PC-9 (cell line): ENCODE measurements around the gene CPVL. TPM values are rescaled to one million over a fixed set of nuclear protein-coding genes. Genes with fewer than 3 reads are reported as not detected.

Experiments used
- BruUV-seq: library from RNA; stranded (reverse); fragments of 400-500 nt; replicated peaks from 2 replicates; lab custom pipeline; 2021; lab: Mats Ljungman, UMichigan
- CTCF ChIA-PET: fragments of 300-600 bp; sonication (Branson Sonifier 250); formaldehyde crosslinking; loops from one replicate; lab custom pipeline; 2022; ENCODE audit warnings: antibody characterized with exemption; lab: Charles Lee
- POLR2A ChIA-PET: fragments of 300-600 bp; sonication (Branson Sonifier 250); formaldehyde crosslinking; loops from one replicate; lab custom pipeline; 2022; ENCODE audit warnings: antibody characterized with exemption; ENCODE audit not compliant: unreplicated experiment; lab: Charles Lee
- DNase-seq, 2 experiments: peaks; one replicate each; pipeline versions ENCODE4 v3.0.0 to v3.0.0-alpha.2; 2015 to 2022; ENCODE audit warnings: mixed read lengths in 1 of 2
- H2AFZ ChIP-seq: fragments of 200-600 bp; sonication (generic); 2 replicates; pipeline ENCODE4 v1.8.1; 2017; ENCODE audit warnings: antibody characterized with exemption
- H3F3A ChIP-seq: fragments of 200-600 bp; sonication (generic); 2 replicates; pipeline ENCODE4 v1.8.1; 2017; ENCODE audit warnings: antibody characterized with exemption, mild to moderate bottlenecking, low read depth; ENCODE audit not compliant: insufficient read depth
- H3K27ac ChIP-seq: fragments of 200-600 bp; sonication (generic); 2 replicates; pipeline ENCODE4 v1.6.1; 2016; ENCODE audit warnings: mixed run types
- H3K27me3 ChIP-seq: fragments of 200-600 bp; sonication (generic); 2 replicates; pipeline ENCODE4 v1.6.1; 2016; ENCODE audit warnings: low read depth, mixed run types; ENCODE audit not compliant: insufficient read depth
- H3K36me3 ChIP-seq: fragments of 200-600 bp; sonication (generic); 2 replicates; pipeline ENCODE4 v1.6.1; 2016; ENCODE audit warnings: low read depth, mixed run types
- H3K4me1 ChIP-seq: fragments of 200-600 bp; sonication (generic); replicated peaks from 2 replicates; pipeline ENCODE4 v1.6.1; 2016; ENCODE audit warnings: mixed run types; ENCODE audit not compliant: insufficient read depth
- H3K4me2 ChIP-seq: fragments of 200-600 bp; sonication (generic); 2 replicates; pipeline ENCODE4 v1.6.1; 2017; ENCODE audit warnings: mixed run types
- H3K4me3 ChIP-seq: fragments of 200-600 bp; sonication (generic); 2 replicates; pipeline ENCODE4 v1.6.1; 2016; ENCODE audit warnings: mixed run types
- H3K79me2 ChIP-seq: fragments of 200-600 bp; sonication (generic); 2 replicates; pipeline ENCODE4 v1.6.1; 2017; ENCODE audit warnings: low read depth, mixed run types
- H3K9me2 ChIP-seq: fragments of 200-600 bp; sonication (generic); 2 replicates; pipeline ENCODE4 v1.8.1; 2017; ENCODE audit warnings: mild to moderate bottlenecking; ENCODE audit not compliant: insufficient read depth
- H3K9me3 ChIP-seq: fragments of 200-600 bp; sonication (generic); 2 replicates; pipeline ENCODE4 v1.8.1; 2016; ENCODE audit warnings: low read depth; ENCODE audit not compliant: insufficient read depth
- H4K20me1 ChIP-seq: fragments of 200-600 bp; sonication (generic); 2 replicates; pipeline ENCODE4 v1.8.1; 2017; ENCODE audit not compliant: insufficient read depth
- EZH2 ChIP-seq: fragments of 200-600 bp; sonication (generic); IDR thresholded peaks from 2 replicates; pipeline ENCODE4 v1.8.0; 2017; ENCODE audit warnings: antibody characterized with exemption, low read depth
- intact Hi-C: fragments of 100-400 bp; cut with micrococcal nuclease; formaldehyde crosslinking; loops from one replicate; pipeline ENCODE4 v1.10.0; 2022; ENCODE audit not compliant: unreplicated experiment
- total RNA-seq: library from RNA; stranded (reverse); gene quantifications from 2 replicates; pipeline ENCODE4 v1.2.3, GENCODE V29; 2021
- TF ChIP-seq, protein P1 (sequence below): fragments of 200-600 bp; sonication (generic); conservative IDR thresholded peaks from 2 replicates; pipeline ENCODE4 v1.6.1; 2017; ENCODE audit warnings: mixed run types, antibody characterized with exemption, mild to moderate bottlenecking, moderate library complexity

CPVL gene
- total RNA-seq, 1 experiment from 2014 or later = not detected

GRCh38 chr7:29076631-29077030 lies 69.7 kb downstream of the CPVL start:
- Histone ChIP-seq H3K27me3 (no peaks in the 10 kb centered on the region), H3K4me3 (no peak overlapping the region), H3K4me2 (no peak overlapping the region), H3K9me2 (no peaks in the 10 kb centered on the region), H4K20me1 (no peaks in the 10 kb centered on the region), H3K27ac (no peak overlapping the region), H3K9me3 (no peaks in the 10 kb centered on the region), H3K4me1 (no peaks in the 10 kb centered on the region), H3K79me2 (no peaks in the 10 kb centered on the region), H3K36me3 (no peaks in the 10 kb centered on the region), H3F3A (no peaks in the 10 kb centered on the region), H2AFZ (no peak overlapping the region)
- no peak for DNase-seq
- POLR2A ChIA-PET = no interaction called here
- BruUV-seq = no TSS peak
- intact Hi-C loops = no loop called here
- CTCF ChIA-PET = no interaction called here
- TF ChIP-seq, protein P1, sequence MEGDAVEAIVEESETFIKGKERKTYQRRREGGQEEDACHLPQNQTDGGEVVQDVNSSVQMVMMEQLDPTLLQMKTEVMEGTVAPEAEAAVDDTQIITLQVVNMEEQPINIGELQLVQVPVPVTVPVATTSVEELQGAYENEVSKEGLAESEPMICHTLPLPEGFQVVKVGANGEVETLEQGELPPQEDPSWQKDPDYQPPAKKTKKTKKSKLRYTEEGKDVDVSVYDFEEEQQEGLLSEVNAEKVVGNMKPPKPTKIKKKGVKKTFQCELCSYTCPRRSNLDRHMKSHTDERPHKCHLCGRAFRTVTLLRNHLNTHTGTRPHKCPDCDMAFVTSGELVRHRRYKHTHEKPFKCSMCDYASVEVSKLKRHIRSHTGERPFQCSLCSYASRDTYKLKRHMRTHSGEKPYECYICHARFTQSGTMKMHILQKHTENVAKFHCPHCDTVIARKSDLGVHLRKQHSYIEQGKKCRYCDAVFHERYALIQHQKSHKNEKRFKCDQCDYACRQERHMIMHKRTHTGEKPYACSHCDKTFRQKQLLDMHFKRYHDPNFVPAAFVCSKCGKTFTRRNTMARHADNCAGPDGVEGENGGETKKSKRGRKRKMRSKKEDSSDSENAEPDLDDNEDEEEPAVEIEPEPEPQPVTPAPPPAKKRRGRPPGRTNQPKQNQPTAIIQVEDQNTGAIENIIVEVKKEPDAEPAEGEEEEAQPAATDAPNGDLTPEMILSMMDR = no peak
- TF ChIP-seq EZH2 = no peak

GRCh38 chr7:29075606-29076005 lies 70.7 kb downstream of the CPVL start:
- H3K9me3 ChIP-seq = no peaks in the 10 kb centered on the region
- no peaks in the 10 kb centered on the region for H4K20me1 ChIP-seq
- intact Hi-C loops = no loop called here
- H3K79me2 ChIP-seq = no peaks in the 10 kb centered on the region
- ChIA-PET POLR2A (no interaction called here), CTCF (no interaction called here)
- no peaks in the 10 kb centered on the region for H3K36me3 ChIP-seq
- H3K4me1 ChIP-seq = no peaks in the 10 kb centered on the region
- no peak overlapping the region for H3K4me3 ChIP-seq
- no TSS peak for BruUV-seq
- no peak for TF ChIP-seq EZH2
- TF ChIP-seq, protein P1 = no peak
- H3F3A ChIP-seq = no peaks in the 10 kb centered on the region
- H2AFZ ChIP-seq = no peak overlapping the region
- DNase-seq = no peak
- H3K27me3 ChIP-seq = no peaks in the 10 kb centered on the region
- H3K9me2 ChIP-seq = no peaks in the 10 kb centered on the region
- H3K27ac ChIP-seq = no peak overlapping the region
- no peak overlapping the region for H3K4me2 ChIP-seq

DNA sequence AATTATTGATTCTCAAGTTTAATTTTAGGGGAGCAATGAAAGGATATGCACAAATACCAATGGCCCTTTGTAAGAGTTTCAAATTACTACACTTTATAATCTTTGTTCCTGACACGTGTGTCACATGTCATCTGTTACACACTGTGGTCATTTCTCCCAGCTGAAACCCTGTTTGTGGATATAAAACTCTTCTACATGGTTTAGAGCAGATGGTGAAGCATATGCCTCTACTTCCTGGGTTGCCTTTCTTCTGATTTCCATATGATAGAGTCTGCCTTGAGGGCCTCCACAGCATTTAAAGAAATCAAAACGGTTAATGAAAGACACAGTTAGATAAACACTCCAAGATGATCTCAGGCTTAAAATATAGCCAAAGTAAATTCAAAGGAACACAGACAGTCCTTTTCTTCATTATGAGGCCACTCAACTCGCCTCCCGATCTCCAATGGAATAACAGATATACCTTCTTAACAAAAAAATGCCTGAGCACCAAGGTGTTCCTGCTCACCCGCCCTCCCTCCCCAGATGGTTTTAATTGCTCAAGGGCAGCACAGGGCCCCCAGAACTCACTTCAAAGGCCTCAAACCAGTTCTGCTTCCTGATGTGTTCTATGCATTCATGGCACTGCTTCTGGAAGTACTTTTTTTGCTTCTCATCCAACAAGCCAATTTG lies 75.0 kb downstream of the CPVL start:
- no peaks in the 10 kb centered on the region for H3K79me2 ChIP-seq
- no peak overlapping the region for H3K27ac ChIP-seq
- no peaks in the 10 kb centered on the region for H3K36me3 ChIP-seq
- intact Hi-C loops = no loop called here
- no peaks in the 10 kb centered on the region for H3K9me3 ChIP-seq
- H3K4me1 ChIP-seq = no peaks in the 10 kb centered on the region
- H3F3A ChIP-seq = no peaks in the 10 kb centered on the region
- no peak overlapping the region for H3K4me3 ChIP-seq
- POLR2A ChIA-PET = no interaction called here
- CTCF ChIA-PET = no interaction called here
- H3K4me2 ChIP-seq = no peak overlapping the region
- H3K9me2 ChIP-seq = no peaks in the 10 kb centered on the region
- H3K27me3 ChIP-seq = no peaks in the 10 kb centered on the region
- no peak for DNase-seq
- H2AFZ ChIP-seq = no peak overlapping the region
- no peak for TF ChIP-seq EZH2
- TF ChIP-seq, protein P1 = no peak
- no TSS peak for BruUV-seq
- no peaks in the 10 kb centered on the region for H4K20me1 ChIP-seq
